ENCODE measurements around the gene IMPA2. TPM values are rescaled to one million over a fixed set of nuclear protein-coding genes. Genes with fewer than 3 reads are reported as not detected.

The IMPA2 gene
- total RNA-seq, 6 experiments from 2014 or later, result 1.2 to 2.5 (median 1.5) TPM

DNA sequence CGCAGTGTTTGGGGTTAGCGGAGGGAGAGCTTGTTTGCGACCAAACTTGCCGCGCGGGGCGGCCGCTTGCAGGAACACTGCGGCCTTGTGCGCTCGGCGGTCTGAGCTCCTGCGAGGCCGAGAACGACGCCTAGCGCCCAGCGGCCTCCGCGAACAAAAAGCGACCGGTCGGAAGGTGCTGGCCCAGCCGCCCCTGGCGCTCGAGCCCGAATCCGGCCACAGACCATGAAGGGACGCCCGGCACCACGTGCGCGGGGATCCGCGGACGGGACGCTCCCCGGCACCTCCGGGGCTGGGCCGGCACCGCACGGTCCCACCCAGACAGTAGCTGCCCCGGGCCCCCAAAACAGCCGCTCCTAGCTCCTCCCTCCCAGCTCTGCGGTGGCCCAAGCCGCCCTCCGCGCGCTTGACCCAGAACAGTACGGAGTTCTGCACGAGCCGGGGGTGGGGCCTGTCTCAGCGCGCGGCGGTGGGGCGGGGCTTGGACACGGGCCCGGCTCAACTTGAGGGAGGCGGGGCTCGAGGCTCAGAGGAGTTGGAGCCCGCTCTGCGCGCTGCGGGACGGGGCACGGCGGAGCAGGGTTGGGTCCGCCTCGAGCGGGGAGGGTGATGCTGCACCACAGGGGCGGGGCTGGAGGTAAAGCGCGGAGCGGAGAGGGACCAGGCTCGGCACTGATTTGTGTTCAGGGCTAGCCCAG lies 664 bp upstream of the IMPA2 start:
- TF ChIP-seq, protein P1, sequence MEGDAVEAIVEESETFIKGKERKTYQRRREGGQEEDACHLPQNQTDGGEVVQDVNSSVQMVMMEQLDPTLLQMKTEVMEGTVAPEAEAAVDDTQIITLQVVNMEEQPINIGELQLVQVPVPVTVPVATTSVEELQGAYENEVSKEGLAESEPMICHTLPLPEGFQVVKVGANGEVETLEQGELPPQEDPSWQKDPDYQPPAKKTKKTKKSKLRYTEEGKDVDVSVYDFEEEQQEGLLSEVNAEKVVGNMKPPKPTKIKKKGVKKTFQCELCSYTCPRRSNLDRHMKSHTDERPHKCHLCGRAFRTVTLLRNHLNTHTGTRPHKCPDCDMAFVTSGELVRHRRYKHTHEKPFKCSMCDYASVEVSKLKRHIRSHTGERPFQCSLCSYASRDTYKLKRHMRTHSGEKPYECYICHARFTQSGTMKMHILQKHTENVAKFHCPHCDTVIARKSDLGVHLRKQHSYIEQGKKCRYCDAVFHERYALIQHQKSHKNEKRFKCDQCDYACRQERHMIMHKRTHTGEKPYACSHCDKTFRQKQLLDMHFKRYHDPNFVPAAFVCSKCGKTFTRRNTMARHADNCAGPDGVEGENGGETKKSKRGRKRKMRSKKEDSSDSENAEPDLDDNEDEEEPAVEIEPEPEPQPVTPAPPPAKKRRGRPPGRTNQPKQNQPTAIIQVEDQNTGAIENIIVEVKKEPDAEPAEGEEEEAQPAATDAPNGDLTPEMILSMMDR (IDR thresholded peaks at IDR 0.05), result no peak
- peak overlapping the region; percentile 88 for H3K27ac Mint-ChIP-seq
- H3K9me3 Mint-ChIP-seq, result no peaks in the 10 kb centered on the region
- peaks cover 6% of the 10 kb centered on the region for H3K27me3 Mint-ChIP-seq (ENCODE audit: insufficient read depth)
- peak overlapping the region; percentile 88 for H3K4me3 Mint-ChIP-seq
- H3K4me1 Mint-ChIP-seq (ENCODE audit: low read depth), result peaks cover 13% of the 10 kb centered on the region
- peak; percentile 97 for DNase-seq
- no peaks in the 10 kb centered on the region for H3K36me3 Mint-ChIP-seq (ENCODE audit: low read depth)

DNA sequence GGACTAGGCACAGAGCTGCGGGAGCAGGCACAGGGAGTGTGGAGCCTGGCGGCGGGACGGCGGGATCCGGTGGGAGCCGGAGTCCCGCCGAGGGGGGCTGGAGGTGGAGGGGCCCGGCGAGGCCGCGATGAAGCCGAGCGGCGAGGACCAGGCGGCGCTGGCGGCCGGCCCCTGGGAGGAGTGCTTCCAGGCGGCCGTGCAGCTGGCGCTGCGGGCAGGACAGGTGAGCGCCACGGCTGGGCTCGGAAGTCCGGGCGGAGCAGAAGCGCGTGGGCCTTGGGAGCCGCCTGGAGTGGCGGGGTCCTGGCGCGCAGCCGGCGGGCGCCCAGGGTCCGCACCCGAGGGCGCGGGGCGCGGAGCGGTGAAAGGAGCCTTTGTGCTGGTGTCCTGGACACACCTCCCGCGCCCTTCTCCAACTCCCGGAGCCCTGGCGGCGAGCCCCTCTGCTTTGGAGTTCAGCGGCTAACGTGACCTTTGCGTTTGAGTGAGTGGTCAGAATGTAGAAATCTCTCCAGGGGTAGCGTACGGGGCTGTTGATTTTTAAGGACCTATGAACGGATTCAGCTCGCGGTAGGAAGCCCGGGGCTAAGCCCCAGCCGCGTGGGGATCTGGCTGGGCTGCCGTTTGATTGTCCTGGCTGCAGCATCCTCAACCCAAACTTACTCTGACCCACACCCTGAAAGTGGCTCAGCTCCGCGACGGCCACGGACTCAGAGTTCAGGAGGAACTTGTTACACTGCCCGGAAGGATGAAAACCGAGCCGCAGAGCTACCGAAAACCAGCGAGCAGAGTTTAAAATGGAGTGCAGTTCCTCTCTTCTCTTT lies 448 bp downstream of the IMPA2 start:
- Mint-ChIP-seq H3K4me3 (peak overlapping the region; percentile 88), H3K4me1 (ENCODE audit: low read depth) (peaks cover 13% of the 10 kb centered on the region), H3K36me3 (ENCODE audit: low read depth) (no peaks in the 10 kb centered on the region), H3K27ac (peak overlapping the region; percentile 38; the same call in 1 of the 2 replicates), H3K9me3 (no peaks in the 10 kb centered on the region), H3K27me3 (ENCODE audit: insufficient read depth) (peaks cover 6% of the 10 kb centered on the region)
- DNase-seq, result no peak
- TF ChIP-seq, protein P1 (IDR thresholded peaks at IDR 0.05), result no peak

DNA sequence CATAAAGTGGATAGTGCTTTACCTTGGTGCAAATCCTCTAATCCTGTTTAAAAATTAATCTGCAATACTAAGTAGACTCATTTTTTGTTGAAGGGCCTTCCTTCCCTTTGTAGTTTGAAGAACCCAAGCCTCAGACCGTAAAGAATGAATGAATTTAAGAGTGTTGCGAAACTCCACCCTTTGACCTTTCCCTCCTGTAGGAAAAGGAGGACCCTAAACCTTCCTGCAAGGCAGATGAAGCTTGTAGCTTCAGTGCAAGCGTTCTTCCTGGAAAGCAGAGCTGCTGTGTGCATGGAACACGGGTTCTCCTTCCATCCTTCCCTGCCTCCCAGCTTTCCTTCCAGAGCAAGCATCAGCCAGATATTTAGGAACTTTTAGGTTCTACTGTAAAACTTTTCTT lies 1.7 kb downstream of the IMPA2 start:
- H3K27me3 Mint-ChIP-seq (ENCODE audit: insufficient read depth), result peaks cover 6% of the 10 kb centered on the region
- H3K4me1 Mint-ChIP-seq (ENCODE audit: low read depth), result peaks cover 13% of the 10 kb centered on the region
- TF ChIP-seq, protein P1 (IDR thresholded peaks at IDR 0.05), result no peak
- DNase-seq, result no peak
- no peak overlapping the region for H3K4me3 Mint-ChIP-seq
- no peaks in the 10 kb centered on the region for H3K36me3 Mint-ChIP-seq (ENCODE audit: low read depth)
- H3K9me3 Mint-ChIP-seq, result no peaks in the 10 kb centered on the region
- H3K27ac Mint-ChIP-seq, result no peak overlapping the region

DNA sequence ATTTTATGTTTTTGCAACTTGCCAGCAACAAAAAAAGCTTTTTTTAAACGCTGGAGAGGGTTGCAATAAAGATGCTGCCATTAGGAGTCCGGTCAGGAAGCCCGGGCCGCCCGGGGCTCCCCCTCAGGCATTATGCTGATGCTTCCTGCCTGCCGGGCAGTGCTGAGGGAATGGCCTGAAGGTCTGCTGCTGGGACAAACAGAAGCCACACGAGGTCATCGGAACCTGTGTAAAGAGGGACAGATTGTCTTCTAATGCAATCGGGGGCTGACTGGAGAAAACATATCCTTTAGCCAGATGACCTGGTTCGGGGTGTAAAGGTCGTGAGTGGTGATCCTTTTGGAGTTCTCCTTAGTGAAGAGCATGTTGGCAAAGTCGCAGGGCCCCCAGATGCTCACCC lies 2.3 kb downstream of the IMPA2 start:
- Mint-ChIP-seq H3K4me1 (ENCODE audit: low read depth) (peaks cover 13% of the 10 kb centered on the region), H3K27ac (no peak overlapping the region), H3K9me3 (no peaks in the 10 kb centered on the region), H3K27me3 (ENCODE audit: insufficient read depth) (peaks cover 6% of the 10 kb centered on the region), H3K4me3 (no peak overlapping the region), H3K36me3 (ENCODE audit: low read depth) (no peaks in the 10 kb centered on the region)
- no peak for DNase-seq
- TF ChIP-seq, protein P1 (IDR thresholded peaks at IDR 0.05), result no peak

DNA sequence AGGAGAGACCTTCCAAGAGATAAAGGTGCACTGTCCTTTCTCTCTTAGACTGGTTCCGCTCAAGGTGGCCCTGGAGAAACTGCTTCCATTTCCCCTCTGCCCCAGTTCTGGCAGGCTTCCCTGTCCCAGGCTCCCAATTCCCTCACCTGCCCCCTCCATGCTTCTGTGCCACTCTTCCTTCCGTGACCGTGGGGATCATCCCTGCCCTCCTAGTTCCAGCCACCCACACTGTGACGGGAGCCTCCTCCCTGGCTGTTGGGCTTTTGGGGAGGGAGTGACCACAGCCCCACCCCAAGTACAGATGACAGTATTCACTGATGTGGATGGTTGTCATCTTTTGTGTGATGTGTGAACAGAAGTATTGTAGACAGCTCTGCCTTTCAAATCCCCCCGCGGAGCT lies 2.8 kb downstream of the IMPA2 start:
- no peak overlapping the region for H3K27ac Mint-ChIP-seq

More for the DNA sequence above, 2.8 kb downstream of the IMPA2 start:
- TF ChIP-seq, protein P1 (IDR thresholded peaks at IDR 0.05), result no peak
- Mint-ChIP-seq H3K36me3 (ENCODE audit: low read depth) (no peaks in the 10 kb centered on the region), H3K4me1 (ENCODE audit: low read depth) (peaks cover 13% of the 10 kb centered on the region), H3K27me3 (ENCODE audit: insufficient read depth) (peaks cover 6% of the 10 kb centered on the region), H3K4me3 (no peak overlapping the region), H3K9me3 (no peaks in the 10 kb centered on the region)
- DNase-seq, result no peak
